Ovary (tissue), 9 donors: ENCODE measurements around the gene FARP1. TPM values are rescaled to one million over a fixed set of nuclear protein-coding genes. Genes with fewer than 3 reads are reported as not detected.

Experiments used
- DNase-seq, 5 donors: peaks; one replicate each; pipeline ENCODE4 v3.0.0-alpha.2; 2019 to 2020
- H3K27ac ChIP-seq, 2 donors: fragments of 200-600 bp; one replicate each; pipeline versions ENCODE4 v1.5.1 to v1.8.0; 2019 to 2022
- H3K27me3 ChIP-seq: fragments of 200-600 bp; one replicate; pipeline ENCODE4 v1.8.0; 2022
- H3K36me3 ChIP-seq: fragments of 200-600 bp; sonication (generic); one replicate; pipeline ENCODE4 v1.5.1; 2019
- H3K4me1 ChIP-seq: one replicate; pipeline ENCODE4 v1.8.1; 2013; ENCODE audit warnings: mild to moderate bottlenecking, moderate library complexity; ENCODE audit not compliant: insufficient read depth
- H3K4me3 ChIP-seq: fragments of 200-600 bp; sonication (generic); one replicate; pipeline ENCODE4 v1.5.1; 2017
- H3K9me3 ChIP-seq, 2 donors: fragments of 200-600 bp in 1 of 2; sonication (generic) in 1 of 2; one replicate each; pipeline versions ENCODE4 v1.5.1 to v1.8.1; 2013 to 2019; ENCODE audit warnings: mild to moderate bottlenecking in 1 of 2, moderate library complexity in 1 of 2
- CTCF ChIP-seq, 3 donors: fragments of 450-650 bp in 2 of 3; fragments of 200-600 bp in 1 of 3; IDR thresholded peaks; one replicate each; pipeline versions ENCODE4 v1.5.1 to v1.8.0; 2016 to 2022; ENCODE audit warnings: antibody characterized with exemption in 3 of 3, mild to moderate bottlenecking in 1 of 3
- EP300 ChIP-seq: sonication (generic); formaldehyde crosslinking; IDR thresholded peaks from one replicate; pipeline ENCODE4 v1.6.1; 2017; ENCODE audit warnings: antibody characterized with exemption
- POLR2A ChIP-seq: fragments of 450-650 bp; IDR thresholded peaks from one replicate; pipeline ENCODE4 v1.6.1; 2017; ENCODE audit warnings: antibody characterized with exemption, mild to moderate bottlenecking, moderate library complexity
- WGBS, 3 donors: extraction: QIAGEN DNeasy Blood & Tissue Kit in 1 of 3; methylation state at CpG; one replicate each; pipeline versions ENCODE4 v1.1.5 to v1.1.7; 2013 to 2017; 5-methylcytosine and 5-hydroxymethylcytosine counted together
- intact Hi-C, 4 donors: fragments of 100-400 bp; cut with DNase I; formaldehyde crosslinking; loops; one replicate each; pipeline versions ENCODE4 v1.11.0 to v1.15.1; 2022 to 2023
- polyA plus RNA-seq, 2 donors: library from polyadenylated mRNA; stranded (reverse); fragments of 200-250 nt in 1 of 2; fragments of 350-450 nt in 1 of 2; fragmentation: Illumina TruSeq in 1 of 2; extraction: RNeasy Lipid Tissue Mini Kit (QIAGEN cat#74804) in 1 of 2; gene quantifications; one replicate each; pipeline ENCODE4 v1.2.3, GENCODE V29; 2013 to 2014
- total RNA-seq, 7 donors: library from RNA; depleted of rRNA in 2 of 7; stranded (reverse); fragments of >200 nt in 2 of 7; fragmentation: NEBNext Ultra II Directional in 3 of 7; extraction: Animal tissue kit (Norgen Biotek cat#: 25700) in 3 of 7; gene quantifications; one replicate each; pipeline versions ENCODE4 v1.1.0 to v1.2.4, GENCODE V29; 2016 to 2023
- donor health status: DM: no; HTN: no; CAD: no; lungs with moderate emphysema.
- donor health status: DM: no; HTN: no; CAD: no.
- donor health status: Bipolar disorder and iron deficiency.
- donor health status: DM: yes; HTN: yes; CAD: no.
- donor health status: DM: no; HTN: no; CAD: no.
- donor health status: DM: yes; HTN: yes; CAD: no.

FARP1 gene
- total and polyA plus RNA-seq, 9 donors = 10.2 to 90.1 (median 35.6) TPM

DNA sequence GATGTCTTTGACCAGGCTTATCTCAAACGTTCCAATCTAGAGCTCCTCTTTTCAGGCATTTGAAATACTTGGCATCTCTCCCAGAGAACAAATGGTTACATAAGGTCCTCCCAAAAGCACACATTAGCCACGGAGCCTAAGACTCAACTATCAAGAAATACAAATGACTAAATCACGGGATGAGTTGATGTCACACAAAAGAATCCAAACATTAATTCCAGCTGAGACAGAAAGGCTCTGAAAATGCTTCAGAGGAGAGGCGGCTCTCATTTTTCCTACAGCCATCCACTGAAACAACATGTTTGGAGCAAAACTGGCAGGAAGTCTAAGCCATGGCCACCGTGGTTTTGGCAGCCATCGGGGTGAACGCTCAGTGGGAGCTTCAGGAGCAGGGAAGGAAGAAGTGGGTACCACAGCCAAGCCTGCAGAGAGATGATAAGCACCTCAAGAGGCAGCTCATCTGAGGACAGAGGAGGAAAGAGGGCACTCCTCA, 311.5 kb downstream of the FARP1 start:
- no peaks in the 10 kb centered on the region for H3K9me3 ChIP-seq
- intact Hi-C loops = loop anchor here in 1 of 4 donors (5.0 kb wide), 1 partner anchor 123 kb away; the partner anchor contains the start of gene STK24
- 2 to 5% (median 2%) methylated on average over 7 of the region's 7 CpGs for WGBS, 3 donors
- H3K4me3 ChIP-seq = no peak overlapping the region
- no peaks in the 10 kb centered on the region for H3K27me3 ChIP-seq
- peak in 3 of 5 donors; percentile 43 to 61 (median 53) for DNase-seq
- H3K27ac ChIP-seq = peak overlapping the region in 1 of 2 donors; percentile 52
- H3K4me1 ChIP-seq = peaks cover 10% of the 10 kb centered on the region
- no peaks in the 10 kb centered on the region for H3K36me3 ChIP-seq
- TF ChIP-seq EP300 (no peak), POLR2A (no peak), CTCF (IDR thresholded peaks at IDR 0.05) (no peak)

DNA sequence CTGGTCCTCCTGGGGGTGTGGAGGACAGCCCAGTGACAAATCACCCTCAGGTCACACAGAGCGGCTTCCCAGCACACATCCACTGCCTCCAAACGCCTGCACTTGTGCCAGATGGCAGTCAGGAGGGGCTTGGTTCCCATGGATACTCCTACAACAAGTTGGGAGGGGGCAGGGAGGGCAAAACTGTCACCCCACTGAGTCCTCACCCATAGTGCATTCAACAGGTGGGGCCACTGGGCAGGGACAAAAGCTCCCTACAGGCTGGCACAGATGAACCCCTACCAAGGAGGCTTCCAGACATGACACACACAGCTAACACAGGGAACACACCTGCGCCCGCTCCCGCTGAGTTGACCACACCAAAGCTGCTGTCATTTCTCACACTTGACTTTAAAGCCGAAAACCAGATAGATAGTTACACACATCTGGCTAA, 313.5 kb downstream of the FARP1 start:
- intact Hi-C loops = no loop called here
- Histone ChIP-seq H3K4me3 (no peak overlapping the region), H3K27me3 (no peaks in the 10 kb centered on the region), H3K4me1 (peaks cover 10% of the 10 kb centered on the region), H3K27ac (no peak overlapping the region), H3K36me3 (no peaks in the 10 kb centered on the region), H3K9me3 (no peaks in the 10 kb centered on the region)
- DNase-seq = no peak
- TF ChIP-seq CTCF (IDR thresholded peaks at IDR 0.05) (no peak), POLR2A (no peak), EP300 (no peak)
- 74 to 95% (median 91%) methylated on average over 6 of the region's 6 CpGs for WGBS, 3 donors

DNA sequence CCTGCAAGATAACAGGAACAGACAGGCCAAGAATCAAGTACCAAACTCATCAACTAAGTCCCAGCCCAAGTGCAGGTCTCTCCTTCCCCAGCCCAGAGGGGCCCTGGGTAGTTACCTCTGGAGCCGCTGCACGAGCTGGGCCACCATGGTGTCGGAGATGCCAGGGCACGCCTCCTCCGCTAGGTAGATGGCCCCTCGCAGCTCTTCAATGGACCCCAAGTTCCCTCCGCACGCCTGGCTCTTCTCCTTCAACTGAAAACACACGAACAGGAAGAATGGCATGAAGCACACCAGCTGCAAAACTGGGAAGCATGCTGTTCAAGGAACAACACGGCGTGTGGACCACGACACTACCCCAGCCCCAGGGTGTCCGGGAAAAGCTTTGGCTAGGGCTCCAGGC, 314.2 kb downstream of the FARP1 start:
- no peak for TF ChIP-seq EP300
- TF ChIP-seq CTCF (IDR thresholded peaks at IDR 0.05) = no peak
- no peak for TF ChIP-seq POLR2A
- Histone ChIP-seq H3K27me3 (no peaks in the 10 kb centered on the region), H3K4me1 (peaks cover 8% of the 10 kb centered on the region), H3K27ac (no peak overlapping the region), H3K4me3 (no peak overlapping the region), H3K36me3 (no peaks in the 10 kb centered on the region), H3K9me3 (no peaks in the 10 kb centered on the region)
- intact Hi-C loops = no loop called here
- DNase-seq = no peak
- 94 to 95% (median 94%) methylated on average over 13 of the region's 13 CpGs for WGBS, 3 donors

- H3K27me3 ChIP-seq = no peaks in the 10 kb centered on the region
- no peak for DNase-seq
- 80 to 89% (median 84%) methylated on average over 16 of the region's 16 CpGs for WGBS, 3 donors
- H3K4me1 ChIP-seq = peaks cover 8% of the 10 kb centered on the region
- intact Hi-C loops = no loop called here
- no peak overlapping the region for H3K27ac ChIP-seq
- H3K9me3 ChIP-seq = no peaks in the 10 kb centered on the region
- no peak overlapping the region for H3K4me3 ChIP-seq
- no peaks in the 10 kb centered on the region for H3K36me3 ChIP-seq
- TF ChIP-seq EP300 (no peak), POLR2A (no peak), CTCF (IDR thresholded peaks at IDR 0.05) (no peak)
Measured at GRCh38 chr13:98458431-98458830, 315.5 kb downstream of the FARP1 start.
